OCI-LY7 (cell line): ENCODE results near the gene TPPP3.

Experiments
- EZH2phosphoT487 ChIP-seq: fragments of 200-600 bp; sonication (generic); IDR thresholded peaks from 2 replicates; pipeline ENCODE4 v1.6.1; 2018; ENCODE audit warnings: low read depth, borderline replicate concordance, mild to moderate bottlenecking, mixed run types, antibody characterized with exemption, low read length, moderate library complexity, mixed read lengths
- TF ChIP-seq, protein P1 (sequence below): fragments of 200-600 bp; sonication (generic); conservative IDR thresholded peaks from 2 replicates; pipeline ENCODE4 v1.5.1; 2014; ENCODE audit warnings: mild to moderate bottlenecking, antibody characterized with exemption, low read length, moderate library complexity, mixed read lengths

DNA sequence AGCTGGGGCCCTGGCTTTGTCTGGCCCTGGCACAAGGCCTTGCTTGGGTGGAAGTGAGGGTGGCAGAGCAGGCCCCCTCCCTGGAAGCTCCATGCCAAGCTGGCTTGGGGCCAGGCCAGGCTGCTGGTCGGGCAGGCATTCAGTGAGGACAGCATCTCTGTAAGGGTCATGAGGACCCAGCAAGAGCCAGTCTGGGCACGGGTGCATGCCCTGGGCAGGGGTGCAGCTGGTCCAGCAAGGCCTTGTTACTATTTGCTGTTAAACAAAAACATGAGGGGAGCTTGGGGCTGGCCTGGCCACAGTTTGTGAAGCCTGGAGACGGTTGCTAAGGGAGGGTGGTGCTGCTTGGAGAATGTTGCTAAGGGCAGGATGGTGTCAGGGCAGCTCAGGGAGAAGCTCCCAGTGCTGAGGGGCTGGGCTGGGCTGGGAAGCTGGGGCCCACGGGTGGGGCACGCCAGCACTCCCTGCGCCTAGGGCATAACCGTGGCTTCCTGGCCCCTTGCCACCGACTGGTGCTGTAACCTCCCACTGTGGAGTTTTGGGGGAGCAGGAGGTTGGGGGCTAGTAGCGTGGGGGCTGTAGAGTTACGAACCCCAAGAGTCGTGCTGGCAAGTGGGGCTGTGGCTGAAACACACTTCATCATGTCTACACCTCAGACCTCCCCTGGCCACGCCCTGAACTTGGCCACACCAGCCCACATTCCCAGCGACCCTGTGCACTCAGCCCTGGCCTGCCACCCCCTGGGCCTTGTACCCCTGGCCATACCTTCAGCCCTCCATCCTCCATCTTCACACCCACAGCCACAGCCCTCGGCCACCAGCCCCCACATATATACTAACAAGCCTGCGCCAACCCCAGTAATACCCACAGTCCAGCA, 1.6 kb downstream of the TPPP3 start:
- TF ChIP-seq, protein P1, sequence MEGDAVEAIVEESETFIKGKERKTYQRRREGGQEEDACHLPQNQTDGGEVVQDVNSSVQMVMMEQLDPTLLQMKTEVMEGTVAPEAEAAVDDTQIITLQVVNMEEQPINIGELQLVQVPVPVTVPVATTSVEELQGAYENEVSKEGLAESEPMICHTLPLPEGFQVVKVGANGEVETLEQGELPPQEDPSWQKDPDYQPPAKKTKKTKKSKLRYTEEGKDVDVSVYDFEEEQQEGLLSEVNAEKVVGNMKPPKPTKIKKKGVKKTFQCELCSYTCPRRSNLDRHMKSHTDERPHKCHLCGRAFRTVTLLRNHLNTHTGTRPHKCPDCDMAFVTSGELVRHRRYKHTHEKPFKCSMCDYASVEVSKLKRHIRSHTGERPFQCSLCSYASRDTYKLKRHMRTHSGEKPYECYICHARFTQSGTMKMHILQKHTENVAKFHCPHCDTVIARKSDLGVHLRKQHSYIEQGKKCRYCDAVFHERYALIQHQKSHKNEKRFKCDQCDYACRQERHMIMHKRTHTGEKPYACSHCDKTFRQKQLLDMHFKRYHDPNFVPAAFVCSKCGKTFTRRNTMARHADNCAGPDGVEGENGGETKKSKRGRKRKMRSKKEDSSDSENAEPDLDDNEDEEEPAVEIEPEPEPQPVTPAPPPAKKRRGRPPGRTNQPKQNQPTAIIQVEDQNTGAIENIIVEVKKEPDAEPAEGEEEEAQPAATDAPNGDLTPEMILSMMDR: no peak
- no peak for TF ChIP-seq EZH2phosphoT487
